HepG2 (cell line): ENCODE data around the gene JAKMIP2. TPM values are rescaled to one million over a fixed set of nuclear protein-coding genes. Genes with fewer than 3 reads are reported as not detected.

Source experiments
- ATAC-seq: fragments of 200-7000 bp; cut with Tn5 transposase; 3 replicates; pipeline ENCODE4 v1.9.1; 2020; ENCODE audit warnings: mild to moderate bottlenecking, moderate library complexity
- BruUV-seq: library from RNA; stranded (reverse); fragments of 400-500 nt; replicated peaks from 2 replicates; lab custom pipeline; 2021; lab: Mats Ljungman, UMichigan
- CTCF ChIA-PET: fragments of 300-600 bp; formaldehyde crosslinking; extraction: SDS; loops from one replicate; lab custom pipeline; 2021; ENCODE audit warnings: low total read pairs, inconsistent platforms, low intra/inter-chr PET ratio; lab: Yijun Ruan, JAX
- POLR2A ChIA-PET: fragments of 350-600 bp; sonication (Branson Sonifier 250); formaldehyde crosslinking; loops from one replicate; lab custom pipeline; 2020; ENCODE audit warnings: antibody characterized with exemption, inconsistent platforms; lab: Yijun Ruan, JAX
- DNase-seq: peaks from one replicate; pipeline ENCODE4 v3.0.0-alpha.2; 2015; ENCODE audit warnings: low spot score
- FAIRE-seq: peaks from 3 replicates; lab custom pipeline; 2011; peaks lifted over from hg19 to GRCh38; lab: Jason Lieb, UNC
- H2AFZ ChIP-seq: one replicate; pipeline ENCODE4 v1.6.1; 2011; ENCODE audit warnings: low read length, inconsistent platforms
- H3K27ac ChIP-seq: fragments of 300-600 bp; 3 replicates; pipeline ENCODE4 v1.8.0; 2011; ENCODE audit warnings: mixed run types, mild to moderate bottlenecking, mixed read lengths, low read length, inconsistent platforms; ENCODE audit not compliant: insufficient read depth; ENCODE audit errors: extremely low read length
- H3K27me3 ChIP-seq, 2 experiments: fragments of 200-600 bp in 1 of 2; 2 replicates in 1 of 2; 3 replicates in 1 of 2; pipeline versions ENCODE4 v1.6.0 to v1.8.0; 2011; ENCODE audit warnings: low read length in 2 of 2, mild to moderate bottlenecking in 2 of 2, moderate library complexity in 2 of 2, inconsistent platforms in 1 of 2; ENCODE audit not compliant: insufficient read depth in 2 of 2, control insufficient read depth in 1 of 2
- H3K36me3 ChIP-seq, 2 experiments: fragments of 200-600 bp in 1 of 2; replicated peaks in 1 of 2; 2 replicates in 1 of 2; 3 replicates in 1 of 2; pipeline versions ENCODE4 v1.5.1 to v1.8.0; 2011; ENCODE audit warnings: low read length in 2 of 2, inconsistent platforms in 1 of 2; ENCODE audit not compliant: insufficient read depth in 2 of 2, control insufficient read depth in 1 of 2
- H3K4me1 ChIP-seq: 2 replicates; pipeline ENCODE4 v1.5.1; 2012; ENCODE audit warnings: low read length, inconsistent platforms; ENCODE audit not compliant: insufficient read depth
- H3K4me2 ChIP-seq: 2 replicates; pipeline ENCODE4 v1.6.0; 2011; ENCODE audit warnings: low read depth, low read length, inconsistent platforms
- H3K4me3 ChIP-seq, 3 experiments: fragments of 200-600 bp in 1 of 3; sonication (generic), shearing (Covaris generic) in 1 of 3; replicated peaks in 1 of 3; 2 replicates each; pipeline ENCODE4 v1.5.1; 2011 to 2016; ENCODE audit warnings: low read length in 3 of 3, inconsistent platforms in 2 of 3, low read depth in 2 of 3, mild to moderate bottlenecking in 2 of 3, control low read depth in 1 of 3, mixed read lengths in 1 of 3; ENCODE audit not compliant: insufficient read depth in 1 of 3
- H3K79me2 ChIP-seq: one replicate; pipeline ENCODE4 v1.6.1; 2011; ENCODE audit warnings: low read length, inconsistent platforms; ENCODE audit not compliant: insufficient read depth
- H3K9ac ChIP-seq: 2 replicates; pipeline ENCODE4 v1.6.0; 2011; ENCODE audit warnings: mild to moderate bottlenecking, low read depth, low read length, inconsistent platforms; ENCODE audit not compliant: insufficient read depth
- H3K9me3 ChIP-seq: 2 replicates; pipeline ENCODE4 v1.5.1; 2012; ENCODE audit warnings: mild to moderate bottlenecking, low read length
- H4K20me1 ChIP-seq: 2 replicates; pipeline ENCODE4 v1.6.0; 2011; ENCODE audit warnings: inconsistent platforms, mild to moderate bottlenecking, low read length, moderate library complexity; ENCODE audit not compliant: insufficient read depth
- CHCHD3 ChIP-seq: sonication (generic); formaldehyde crosslinking; IDR thresholded peaks from 2 replicates; pipeline ENCODE4 v1.8.0; 2022; ENCODE audit warnings: mild to moderate bottlenecking, missing genetic modification reagents, moderate library complexity
- FOXP1 ChIP-seq, 2 experiments: fragments of 450-650 bp in 1 of 2; IDR thresholded peaks; 2 replicates each; pipeline ENCODE4 v1.6.1; 2017 to 2018; ENCODE audit warnings: antibody characterized with exemption in 1 of 2
- KMT2A ChIP-seq: sonication (generic); formaldehyde crosslinking; IDR thresholded peaks from 2 replicates; pipeline ENCODE4 v1.4.0; 2020; ENCODE audit warnings: missing genetic modification reagents
- ONECUT2 ChIP-seq: sonication (generic); formaldehyde crosslinking; IDR thresholded peaks from 2 replicates; pipeline ENCODE4 v1.4.0; 2020; ENCODE audit warnings: missing genetic modification reagents
- SIN3B ChIP-seq: fragments of 150-350 bp; IDR thresholded peaks from 2 replicates; pipeline ENCODE4 v1.6.1; 2014; ENCODE audit warnings: low read length
- SMAD9 ChIP-seq: sonication (generic); formaldehyde crosslinking; IDR thresholded peaks from 2 replicates; pipeline ENCODE4 v1.5.1; 2020; ENCODE audit warnings: mild to moderate bottlenecking, missing genetic modification reagents
- ZBTB14 ChIP-seq: sonication (generic); formaldehyde crosslinking; IDR thresholded peaks from 2 replicates; pipeline ENCODE4 v1.4.0; 2020; ENCODE audit warnings: missing genetic modification reagents
- ZFX ChIP-seq: sonication (generic); formaldehyde crosslinking; IDR thresholded peaks from 2 replicates; pipeline ENCODE4 v1.4.0; 2020; ENCODE audit warnings: mild to moderate bottlenecking, low read depth, missing genetic modification reagents, moderate library complexity
- ZKSCAN1 ChIP-seq: fragments of 150-350 bp; IDR thresholded peaks from 2 replicates; pipeline ENCODE4 v1.6.1; 2014; ENCODE audit warnings: low read length
- ZMAT5 ChIP-seq: sonication (generic); formaldehyde crosslinking; IDR thresholded peaks from 2 replicates; pipeline ENCODE4 v1.5.0; 2020; ENCODE audit warnings: mild to moderate bottlenecking, low read depth, missing genetic modification reagents, borderline replicate concordance
- ZNF224 ChIP-seq: sonication (generic); formaldehyde crosslinking; IDR thresholded peaks from 2 replicates; pipeline ENCODE4 v1.5.0; 2020; ENCODE audit warnings: mild to moderate bottlenecking, missing genetic modification reagents
- ZNF770 ChIP-seq: sonication (generic); formaldehyde crosslinking; IDR thresholded peaks from 2 replicates; pipeline ENCODE4 v1.5.0; 2020; ENCODE audit warnings: mild to moderate bottlenecking, missing genetic modification reagents
- WGBS: methylation state at CpG from one replicate; pipeline ENCODE4 v1.1.6; 2017; ENCODE audit warnings: low lambda C conversion rate; 5-methylcytosine and 5-hydroxymethylcytosine counted together
- in situ Hi-C: cut with HindIII; loops from 2 replicates; pipeline ENCODE4 v1.10.0; 2017; ENCODE audit warnings: low pct_unique_long_range_greater_than_20kb; ENCODE audit not compliant: extremely low pct_ligation_motif_present
- intact Hi-C: fragments of 100-400 bp; cut with micrococcal nuclease; formaldehyde crosslinking; loops from one replicate; pipeline ENCODE4 v1.10.0; 2022; ENCODE audit not compliant: unreplicated experiment
- polyA plus RNA-seq, 8 experiments: library from polyadenylated mRNA; depleted of rRNA in 3 of 8; stranded (reverse) in 7 of 8; unstranded in 1 of 8; fragments of >200 nt; fragmentation: Illumina TruSeq in 4 of 8; extraction: Trizol in 4 of 8; gene quantifications; 2 replicates each; pipeline versions ENCODE4 v1.2.1 to v1.2.3, GENCODE V29; 2011 to 2016; ENCODE audit warnings: low read depth in 4 of 8, missing spikeins in 1 of 8, mixed read lengths in 1 of 8; ENCODE audit not compliant: insufficient read depth in 1 of 8
- total RNA-seq, 5 experiments: library from RNA; depleted of rRNA; stranded (reverse); fragments of >200 nt; fragmentation: Illumina TruSeq; extraction: Trizol; gene quantifications; 2 replicates each; pipeline ENCODE4 v1.2.3, GENCODE V29; 2016; ENCODE audit warnings: low read depth in 1 of 5

The JAKMIP2 gene
- total and polyA plus RNA-seq, 2 of the 13 experiments (the other 11 are each of a cell fraction or from before 2014, with no cell fraction given), result 0.04 to 2.1 TPM

GRCh38 chr5:147561435-147561834 is 221.1 kb downstream of the JAKMIP2 start:
- no peak overlapping the region for H3K9ac ChIP-seq
- FAIRE-seq (no peak), DNase-seq (no peak)

More at GRCh38 chr5:147561435-147561834, 221.1 kb downstream of the JAKMIP2 start:
- WGBS, result 57% methylated on average over 2 of the region's 2 CpGs
- CTCF ChIA-PET, result no interaction called here
- ATAC-seq, result no peak
- H3K4me1 ChIP-seq, result no peaks in the 10 kb centered on the region
- no peak overlapping the region for H3K4me2 ChIP-seq
- TF ChIP-seq ZBTB14 (CRISPR knock-in tag) (no peak), FOXP1 (IDR thresholded peaks at IDR 0.05) (no peak), FOXP1 (CRISPR knock-in tag; IDR thresholded peaks at IDR 0.05) (no peak), ZFX (CRISPR knock-in tag) (no peak), ZNF770 (CRISPR knock-in tag) (no peak), ZKSCAN1 (no peak), ONECUT2 (CRISPR knock-in tag) (no peak), ZMAT5 (CRISPR knock-in tag) (no peak), KMT2A (no peak), SMAD9 (CRISPR knock-in tag) (no peak), CHCHD3 (CRISPR knock-in tag) (no peak), SIN3B (no peak), ZNF224 (no peak)
- no peaks in the 10 kb centered on the region for H3K79me2 ChIP-seq
- POLR2A ChIA-PET, result no interaction called here
- H3K4me3 ChIP-seq, result no peak overlapping the region
- no peaks in the 10 kb centered on the region for H4K20me1 ChIP-seq
- H3K9me3 ChIP-seq, result no peaks in the 10 kb centered on the region
- H3K27me3 ChIP-seq, result no peaks in the 10 kb centered on the region; a peak in 1 of 5 replicates
- H3K36me3 ChIP-seq, result no peaks in the 10 kb centered on the region
- no TSS peak for BruUV-seq
- in situ Hi-C loops, result no loop called here
- no peak overlapping the region for H2AFZ ChIP-seq
- no peak overlapping the region for H3K27ac ChIP-seq
- intact Hi-C loops, result no loop called here
